Endothelial cell of hepatic sinusoid (primary cell): ENCODE results near the gene PRKAR1B.

Source experiments
- in situ Hi-C: cut with HindIII; loops from 2 replicates; pipeline ENCODE4 v1.10.0; 2017; ENCODE audit warnings: low sequenced_read_pairs

PRKAR1B gene

DNA sequence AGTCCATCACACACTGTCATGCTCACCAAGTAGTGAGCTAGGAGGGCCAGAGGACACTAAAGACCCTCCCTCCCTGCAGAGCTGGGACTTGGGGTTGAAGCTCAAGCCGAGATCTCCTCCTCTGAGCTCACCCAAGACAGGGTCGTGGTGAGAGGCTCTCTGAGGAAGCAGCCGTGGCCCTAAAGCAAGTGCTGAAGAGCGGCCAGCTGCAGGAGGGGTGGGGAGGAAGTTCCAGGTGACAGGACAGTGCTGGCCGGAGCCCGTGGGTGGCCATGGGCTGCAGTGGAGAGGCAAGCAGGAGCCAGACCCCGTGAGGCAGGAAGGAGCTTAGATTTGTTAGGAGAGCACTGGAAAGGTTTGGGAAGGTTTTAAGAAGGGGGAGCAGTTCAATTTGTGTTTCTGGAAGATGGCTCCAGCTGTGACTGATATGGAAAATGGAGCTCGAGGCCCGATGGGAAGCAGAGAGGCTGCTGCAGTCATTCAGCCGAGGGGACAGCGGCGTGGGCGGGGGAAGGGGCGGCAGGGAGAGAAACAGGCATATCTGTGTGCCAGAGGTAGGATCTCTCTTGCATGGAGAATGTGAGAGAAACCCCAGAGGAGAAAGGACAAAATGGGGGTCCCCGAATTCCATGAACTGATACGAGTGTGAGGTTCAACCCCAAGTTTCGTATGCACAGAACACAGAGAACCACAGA, 27.5 kb downstream of the PRKAR1B start:
- in situ Hi-C loops, result no loop called here

DNA sequence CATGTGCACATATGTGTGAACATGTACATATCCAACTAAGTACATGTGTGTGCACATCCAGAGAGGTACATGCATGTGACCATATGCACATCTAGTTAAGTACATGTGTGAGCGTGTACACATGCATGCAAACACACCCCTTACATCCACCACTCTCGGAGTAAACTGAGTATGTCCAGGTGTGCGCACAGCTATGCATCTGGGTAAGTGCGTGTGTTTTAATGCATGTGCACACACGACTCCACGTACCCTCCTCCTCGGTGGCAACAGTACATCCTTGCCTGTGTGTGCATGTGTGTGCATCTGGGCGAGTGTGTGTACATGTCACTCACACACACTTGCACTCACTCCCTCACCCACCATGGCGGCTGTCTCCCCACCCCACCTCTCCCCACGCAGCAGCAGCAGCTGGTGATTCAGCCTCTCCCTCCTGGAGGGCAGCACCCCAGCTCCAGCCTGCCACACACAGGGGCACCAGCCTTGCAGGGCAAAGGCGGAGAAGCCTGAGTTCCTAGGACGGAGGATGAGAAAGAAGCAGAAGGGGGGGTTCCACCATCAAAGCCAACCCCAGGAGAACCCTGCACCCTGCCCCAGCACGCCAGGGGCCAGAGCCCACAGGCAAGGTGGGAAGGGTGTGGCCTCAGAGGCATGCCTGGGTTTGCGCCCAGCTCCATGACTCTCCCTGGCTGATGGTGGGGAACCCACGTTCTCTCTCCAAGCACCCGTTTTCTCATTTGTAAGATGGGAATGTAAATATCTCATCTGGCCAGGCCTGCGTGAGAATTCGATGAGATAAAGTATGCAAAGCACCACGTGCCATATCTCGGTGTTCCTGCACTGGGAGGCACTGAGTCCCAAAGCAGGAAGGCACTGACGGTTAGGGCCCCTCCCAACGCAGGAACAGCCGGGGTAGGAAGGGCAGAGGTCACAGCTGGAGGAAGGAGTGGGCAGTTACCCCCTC, 28.3 kb downstream of the PRKAR1B start:
- in situ Hi-C loops, result no loop called here

DNA sequence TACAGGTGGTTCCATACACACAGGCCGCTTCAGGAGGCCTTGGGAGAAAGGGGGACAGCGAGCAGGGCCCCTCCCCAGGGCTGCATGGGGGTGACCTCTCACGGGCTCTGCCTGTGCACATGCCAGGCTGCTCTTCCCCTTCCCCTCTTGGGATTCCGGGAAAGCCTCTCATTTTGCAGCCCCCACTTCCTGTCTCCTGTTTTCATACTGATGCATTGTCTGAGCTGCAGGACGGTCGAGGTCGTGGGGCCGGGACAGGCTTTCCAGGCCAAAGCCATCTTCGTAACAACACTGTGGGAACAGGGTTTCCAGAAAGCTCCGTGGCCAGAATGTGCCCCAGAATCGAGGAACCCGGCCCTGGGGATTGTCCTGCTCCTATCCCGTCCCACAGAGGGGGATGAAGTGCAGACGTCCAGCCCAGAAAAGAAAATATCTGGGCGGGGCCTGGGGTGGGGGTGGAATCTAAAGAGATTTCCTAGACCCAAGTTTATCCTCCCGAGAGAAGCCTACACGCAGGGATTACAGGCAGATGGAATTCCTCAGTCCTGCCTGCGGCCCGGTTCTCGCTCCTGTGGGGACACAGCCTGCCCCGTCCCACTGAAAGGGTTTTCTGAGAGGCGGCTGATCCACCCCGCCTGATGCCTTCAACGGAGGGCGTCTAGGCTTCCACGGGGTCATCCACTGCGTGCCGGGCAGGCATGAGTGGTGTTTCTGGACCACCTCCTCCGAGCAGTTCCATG, 30.1 kb downstream of the PRKAR1B start:
- in situ Hi-C loops, result no loop called here

DNA sequence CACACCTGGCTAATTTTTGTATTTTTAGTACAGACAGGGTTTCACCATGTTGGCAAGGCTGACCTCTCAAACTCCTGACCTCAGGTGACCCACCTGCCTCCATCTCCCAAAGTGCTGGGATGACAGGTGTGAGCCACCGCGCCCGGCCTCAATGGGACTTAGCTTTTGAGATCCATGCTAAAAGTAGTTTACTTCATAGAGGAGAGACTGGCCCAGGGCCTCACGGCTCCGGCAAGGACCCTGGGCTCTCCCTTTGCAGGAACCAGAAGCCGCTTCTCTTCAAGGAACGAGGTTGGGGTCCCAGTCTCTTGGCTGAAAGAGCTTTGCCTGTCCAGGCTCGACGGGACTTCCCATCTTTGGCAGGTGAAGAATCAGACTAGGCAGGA, 30.7 kb downstream of the PRKAR1B start:
- in situ Hi-C loops, result no loop called here

DNA sequence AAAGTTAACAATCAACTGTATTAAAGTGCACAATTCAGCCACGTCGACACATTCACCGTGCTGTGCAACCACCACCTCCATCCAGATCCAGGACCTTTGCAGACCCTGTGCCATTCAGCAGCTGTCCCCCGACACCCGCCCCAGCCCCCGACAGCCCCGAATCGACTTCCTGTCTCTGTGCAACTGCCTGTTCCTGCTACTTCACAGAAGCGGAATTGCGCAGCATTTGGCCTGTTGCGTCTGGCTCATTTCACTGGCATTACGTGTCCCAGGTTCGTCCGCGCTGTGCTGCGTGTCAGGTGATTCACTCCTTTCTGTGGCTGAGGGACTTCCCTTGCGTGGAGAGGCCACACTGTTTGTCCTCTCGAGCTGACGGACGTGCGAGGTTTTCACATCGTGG, 33.8 kb downstream of the PRKAR1B start:
- in situ Hi-C loops, result no loop called here

DNA sequence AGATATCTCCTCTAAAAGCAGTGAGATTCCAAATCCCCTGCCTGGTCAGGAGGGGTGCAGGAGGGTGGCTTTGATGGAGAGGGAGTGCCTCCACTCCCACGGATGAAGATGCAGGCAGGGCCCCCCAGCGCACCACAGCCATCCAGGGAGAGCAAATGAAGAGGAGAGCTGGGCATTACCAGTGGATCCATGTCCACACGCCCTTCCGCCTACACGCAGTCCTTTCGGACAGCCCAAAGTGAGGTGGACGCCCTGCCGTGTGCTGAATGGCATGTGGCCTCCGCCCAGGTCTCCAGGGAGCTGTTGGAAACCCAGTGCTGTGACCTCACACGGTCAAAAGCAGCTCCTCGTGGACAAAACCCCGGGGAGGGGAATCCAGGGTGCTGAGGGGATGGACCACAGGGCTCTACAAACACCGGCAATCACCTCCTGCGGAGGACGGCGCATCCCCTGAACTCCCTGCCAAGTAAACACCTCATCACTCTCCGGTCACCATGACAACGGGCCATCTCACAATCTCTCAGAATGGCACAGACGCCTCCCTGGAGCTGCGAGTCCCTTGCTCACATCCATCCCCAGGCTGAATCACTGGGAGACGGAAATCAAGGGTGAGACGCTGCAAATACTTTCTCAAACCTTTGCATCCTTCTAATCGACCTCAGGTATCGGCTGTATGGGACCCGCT, 35.6 kb downstream of the PRKAR1B start:
- in situ Hi-C loops, result no loop called here

DNA sequence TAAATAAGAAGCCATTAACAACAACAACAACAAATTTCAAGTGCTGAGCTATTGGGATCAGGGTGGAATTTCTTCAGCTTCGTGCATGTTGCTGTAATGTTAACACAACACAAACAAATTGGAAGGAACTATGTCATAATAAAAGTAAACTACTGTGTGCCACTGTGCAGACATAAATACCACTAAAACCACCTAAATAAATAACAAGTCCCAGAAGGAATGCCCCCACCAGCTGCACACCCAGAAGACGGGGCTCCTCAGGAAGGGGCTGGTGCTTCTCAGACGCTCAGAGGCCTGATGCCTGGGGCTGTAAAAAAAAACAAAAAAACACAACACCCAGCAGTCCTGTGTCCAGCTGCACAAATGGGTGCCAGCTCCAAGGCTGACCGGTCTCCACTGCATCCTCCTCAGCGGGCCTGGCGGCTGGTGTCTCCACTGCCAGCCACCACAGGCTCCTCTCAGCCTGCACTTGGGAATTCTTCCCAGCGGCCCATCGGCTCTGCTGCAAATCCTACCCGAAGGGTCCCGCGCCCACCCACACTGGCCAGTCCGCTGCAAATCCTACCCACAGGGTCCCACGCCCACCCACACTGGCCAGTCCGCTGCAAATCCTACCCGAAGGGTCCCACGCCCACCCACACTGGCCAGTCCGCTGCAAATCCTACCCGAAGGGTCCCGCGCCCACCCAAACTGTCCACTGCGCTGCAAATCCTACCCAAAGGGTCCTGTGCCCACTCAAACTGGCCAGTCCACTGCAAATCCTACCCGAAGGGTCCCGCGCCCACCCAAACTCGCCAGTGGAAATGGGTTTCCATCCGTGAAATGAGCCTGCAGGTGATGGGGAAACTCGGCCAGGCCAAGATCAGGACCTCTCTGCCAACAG, 36.4 kb downstream of the PRKAR1B start:
- in situ Hi-C loops, result no loop called here

DNA sequence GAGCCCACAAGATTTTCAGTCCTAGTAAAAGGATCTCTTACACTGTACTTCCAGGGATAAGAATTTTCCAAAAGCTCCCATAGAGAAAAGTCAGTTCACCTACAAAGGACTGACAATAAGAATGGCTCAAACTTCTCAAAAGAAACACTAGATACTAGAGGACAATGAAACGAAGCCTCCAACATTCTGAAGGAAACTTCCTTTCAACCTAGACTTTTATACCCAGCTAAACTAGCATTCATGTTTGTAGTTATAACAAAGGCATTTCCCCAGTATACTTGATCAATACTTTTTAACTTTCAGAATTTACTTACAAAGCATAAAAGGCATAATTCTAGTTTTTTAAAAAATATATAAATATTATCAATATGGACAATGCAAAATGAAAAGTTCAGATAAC, 41.5 kb downstream of the PRKAR1B start:
- in situ Hi-C loops, result no loop called here

DNA sequence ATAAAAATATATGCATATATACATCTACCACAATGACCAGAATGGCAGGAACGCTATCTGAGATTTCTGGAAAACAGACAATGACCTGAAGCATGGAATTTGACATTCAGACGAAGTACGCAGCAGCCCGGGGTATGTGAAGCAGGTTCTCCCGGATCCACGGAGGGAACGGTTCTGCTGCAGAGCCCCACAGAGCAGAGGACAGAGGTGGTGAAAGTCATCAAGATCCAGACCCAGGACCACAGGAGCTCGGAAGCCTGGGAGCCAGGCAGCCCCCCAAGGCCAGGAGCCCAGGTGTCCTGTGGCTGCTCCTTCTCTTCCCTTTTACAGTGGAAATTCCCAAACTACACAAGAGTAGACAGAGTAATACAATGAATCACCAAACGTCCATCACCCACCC, 42.7 kb downstream of the PRKAR1B start:
- in situ Hi-C loops, result no loop called here

DNA sequence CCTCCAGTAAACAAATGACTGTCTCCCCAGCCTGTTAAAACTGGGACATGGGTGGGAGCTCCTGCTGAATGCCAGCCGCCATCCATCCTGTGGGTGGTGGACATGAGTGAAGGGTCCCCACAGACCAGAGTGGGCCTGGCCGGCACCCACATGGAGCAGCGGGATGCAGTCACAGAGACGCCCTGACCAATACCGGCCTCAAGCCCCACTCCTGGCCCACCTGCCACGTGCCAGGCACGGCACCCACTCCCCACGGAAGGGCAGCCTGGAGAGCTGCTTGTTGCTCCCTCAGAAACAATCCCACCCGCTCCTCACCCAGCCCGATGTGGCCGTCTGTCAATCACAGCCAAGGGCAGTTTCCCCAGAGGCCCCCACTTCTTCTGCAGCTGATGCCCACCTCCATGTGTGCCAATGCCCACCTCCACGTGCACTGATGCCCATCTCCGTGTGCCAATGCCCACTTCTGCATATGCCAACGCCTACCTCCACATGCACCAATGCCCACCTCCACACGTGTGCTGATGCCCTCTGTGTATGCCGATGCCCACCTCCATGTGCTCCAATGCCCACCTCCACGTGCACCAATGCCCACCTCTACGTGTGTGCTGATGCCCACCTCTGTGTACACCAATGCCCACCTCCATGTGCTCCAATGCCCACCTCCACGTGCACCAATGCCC, 43.4 kb downstream of the PRKAR1B start:
- in situ Hi-C loops, result no loop called here

DNA sequence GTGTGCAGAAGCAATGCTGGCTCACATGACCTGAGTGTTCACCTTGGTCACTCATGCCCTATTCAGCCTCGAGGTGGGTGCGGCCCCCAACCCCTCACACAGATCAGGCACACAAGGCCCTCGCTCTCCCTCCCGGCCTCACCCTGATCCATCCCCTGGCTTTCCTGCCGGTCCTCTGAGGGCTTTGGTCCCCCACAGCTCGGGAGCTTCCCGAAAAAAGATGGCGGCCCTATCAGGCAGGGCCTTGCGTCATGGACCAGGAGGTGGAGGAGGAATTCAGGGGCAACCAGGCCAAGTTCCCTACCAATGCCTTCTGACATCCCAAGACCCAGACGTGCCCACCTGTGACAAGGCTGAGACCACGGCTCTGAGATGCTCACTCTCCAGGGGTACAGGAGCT, 44.3 kb downstream of the PRKAR1B start:
- in situ Hi-C loops, result no loop called here

DNA sequence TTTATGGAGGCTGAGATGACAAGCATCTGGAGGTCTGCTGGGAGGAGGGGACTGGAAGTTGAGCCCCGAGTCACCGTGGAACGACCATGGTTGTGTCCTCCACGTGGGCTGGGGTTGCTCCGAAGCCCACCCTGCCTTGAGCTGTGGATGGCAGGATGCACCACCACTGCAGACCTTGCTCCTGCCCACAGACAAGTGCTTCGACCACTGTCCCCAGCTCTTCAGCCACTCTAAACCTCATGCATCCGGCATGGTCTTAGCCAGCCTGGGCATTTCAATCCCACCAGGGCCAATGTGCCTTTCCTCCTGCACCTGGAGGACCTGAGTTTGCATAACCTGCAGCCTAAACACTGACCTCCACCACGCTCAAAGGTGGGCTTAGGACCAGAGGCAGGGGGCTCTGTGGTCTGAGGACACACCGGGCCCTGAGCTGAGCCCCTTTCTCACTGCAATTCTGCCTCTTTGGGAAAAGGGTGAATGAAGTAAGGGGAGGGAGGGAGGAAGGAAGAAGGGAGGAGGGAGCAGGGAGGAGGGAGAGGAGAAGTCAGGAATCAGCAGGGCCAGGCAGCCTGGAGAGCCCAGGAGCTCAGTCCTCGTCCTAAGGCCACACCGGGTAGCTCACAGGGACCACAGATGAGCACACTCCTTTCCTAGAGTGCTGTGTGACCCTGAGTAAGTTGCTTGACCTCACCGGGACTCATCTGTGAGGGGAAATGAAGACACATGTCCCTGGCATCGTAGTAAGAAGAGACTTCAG, 45.4 kb downstream of the PRKAR1B start:
- in situ Hi-C loops, result no loop called here

DNA sequence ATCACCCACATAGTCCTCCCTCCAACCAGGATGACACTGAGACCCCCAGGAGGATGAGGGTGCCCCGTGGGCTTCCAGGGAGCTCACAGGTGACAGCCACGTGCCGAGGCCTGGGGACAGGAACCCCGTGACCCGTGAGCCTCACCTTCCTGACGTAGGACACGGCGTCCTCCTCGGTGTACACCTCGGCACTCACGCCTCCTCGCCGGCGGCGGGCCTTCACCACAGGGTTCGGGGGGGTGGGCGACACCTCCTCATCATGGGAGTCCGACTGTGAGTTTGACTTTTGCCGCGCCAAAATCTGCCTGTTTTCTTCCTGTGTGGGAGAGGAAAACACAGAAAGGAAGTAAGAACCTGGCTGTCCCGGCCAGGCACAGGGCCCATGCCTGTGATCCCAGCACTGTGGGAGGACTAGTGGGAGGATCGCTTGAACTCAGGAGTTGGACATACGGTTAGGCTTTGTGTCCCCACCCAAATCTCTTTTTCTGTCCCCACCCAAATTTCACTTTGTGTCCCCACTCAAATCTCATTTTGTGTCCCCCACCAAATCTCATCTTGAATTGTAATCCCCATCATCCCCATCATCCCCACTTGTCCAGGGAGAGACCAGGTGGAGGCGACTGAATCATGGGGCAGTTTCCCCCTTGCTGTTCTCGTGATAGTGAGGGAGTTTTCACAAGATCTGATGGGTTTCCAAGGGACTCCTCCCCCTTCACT, 46.5 kb downstream of the PRKAR1B start:
- in situ Hi-C loops, result no loop called here

DNA sequence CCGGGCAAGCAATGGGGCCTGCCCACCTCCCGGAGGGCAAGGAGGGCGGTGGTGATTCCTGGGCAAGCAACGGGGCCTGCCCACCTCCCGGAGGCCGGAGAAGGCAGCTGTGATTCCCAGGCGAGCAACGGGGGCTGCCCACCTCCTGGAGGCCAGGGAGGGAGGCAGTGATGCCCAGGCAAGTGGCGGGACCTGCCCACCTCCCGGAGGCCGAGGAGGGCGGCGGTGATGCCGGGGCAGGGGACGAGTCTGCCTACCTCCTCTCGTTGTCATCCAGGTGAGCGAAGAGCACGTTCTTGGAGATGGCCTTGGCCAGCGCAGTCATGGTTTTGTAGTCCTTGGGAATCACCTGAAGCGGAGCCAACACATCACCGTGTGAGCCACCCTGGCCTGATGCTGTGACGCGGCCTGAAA, 50.1 kb downstream of the PRKAR1B start:
- in situ Hi-C loops, result no loop called here

DNA sequence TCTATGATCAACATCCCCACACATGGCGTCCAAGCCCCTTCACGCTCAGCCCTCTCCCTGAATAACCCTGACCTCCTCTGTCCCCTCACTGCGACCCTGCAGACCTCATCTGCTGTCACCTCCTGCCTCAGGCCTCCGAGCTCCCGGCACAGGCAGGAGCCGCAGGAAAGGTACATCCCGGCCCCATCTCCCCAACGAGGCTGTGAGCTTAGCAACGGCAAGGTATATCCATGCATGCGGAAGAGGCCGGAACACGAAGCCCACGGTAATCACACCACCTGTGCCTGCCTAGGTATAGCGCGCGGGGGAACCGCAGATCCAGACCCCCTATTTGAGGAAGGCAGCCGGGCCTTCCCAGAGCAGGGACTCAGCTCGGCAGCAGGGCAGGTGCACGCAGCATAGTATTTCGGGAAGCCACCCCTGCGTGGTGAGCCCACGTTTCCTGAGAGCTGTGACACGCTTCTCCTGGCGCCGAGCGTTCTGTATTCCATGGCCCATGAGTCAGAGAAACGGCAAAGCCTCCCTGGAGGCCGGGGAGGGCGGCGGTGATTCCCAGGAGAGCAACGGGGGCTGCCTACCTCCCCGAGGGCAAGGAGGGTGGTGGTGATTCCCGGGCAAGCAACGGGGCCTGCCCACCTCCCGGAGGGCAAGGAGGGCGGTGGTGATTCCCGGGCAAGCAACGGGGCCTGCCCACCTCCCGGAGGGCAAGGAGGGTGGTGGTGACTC, 50.7 kb downstream of the PRKAR1B start:
- in situ Hi-C loops, result no loop called here

DNA sequence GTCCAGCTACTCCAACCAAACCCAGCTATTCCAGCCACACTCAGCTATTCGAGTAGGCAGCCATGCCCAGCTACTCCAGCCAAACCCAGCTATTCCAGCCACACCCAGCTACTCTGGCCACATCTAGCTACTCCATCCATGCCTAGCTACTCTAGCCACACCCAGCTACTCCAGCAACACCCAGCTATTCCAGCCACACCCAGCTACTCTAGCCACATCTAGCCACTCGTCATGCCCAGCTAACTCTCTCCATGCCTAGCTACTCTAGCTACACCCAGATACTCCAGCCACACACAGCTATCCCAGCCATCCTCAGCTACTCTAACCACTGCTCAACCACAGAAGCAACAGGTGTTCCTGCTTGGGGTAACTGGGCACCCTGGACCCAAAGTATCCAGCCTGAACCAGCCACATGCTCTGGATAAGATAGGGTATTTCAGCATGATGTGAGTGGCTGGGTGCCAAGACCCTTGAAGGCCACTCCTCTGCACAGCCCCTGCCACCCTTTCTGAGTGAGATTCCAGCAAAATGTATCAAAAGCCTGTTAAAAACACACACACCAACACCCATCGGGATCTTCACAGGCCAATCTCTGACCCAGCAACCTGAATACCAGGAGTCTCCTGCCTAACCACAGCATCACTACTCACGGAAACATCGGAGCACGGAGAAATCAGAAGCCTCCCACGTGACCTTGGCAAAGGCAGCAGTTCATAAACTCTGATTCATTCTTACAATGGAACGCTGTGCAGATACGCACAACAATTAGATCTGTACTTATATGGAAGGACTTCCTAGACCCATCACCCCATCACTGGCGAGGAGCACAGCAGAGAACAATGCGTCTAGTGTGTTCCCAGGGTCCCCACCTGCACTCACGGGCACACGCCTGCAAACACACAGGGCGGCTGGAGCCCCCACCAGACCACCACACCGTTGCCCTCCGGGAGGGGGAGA, 52.3 kb downstream of the PRKAR1B start:
- in situ Hi-C loops, result no loop called here
